ENCODE results near the gene AKR1A1.

DNA sequence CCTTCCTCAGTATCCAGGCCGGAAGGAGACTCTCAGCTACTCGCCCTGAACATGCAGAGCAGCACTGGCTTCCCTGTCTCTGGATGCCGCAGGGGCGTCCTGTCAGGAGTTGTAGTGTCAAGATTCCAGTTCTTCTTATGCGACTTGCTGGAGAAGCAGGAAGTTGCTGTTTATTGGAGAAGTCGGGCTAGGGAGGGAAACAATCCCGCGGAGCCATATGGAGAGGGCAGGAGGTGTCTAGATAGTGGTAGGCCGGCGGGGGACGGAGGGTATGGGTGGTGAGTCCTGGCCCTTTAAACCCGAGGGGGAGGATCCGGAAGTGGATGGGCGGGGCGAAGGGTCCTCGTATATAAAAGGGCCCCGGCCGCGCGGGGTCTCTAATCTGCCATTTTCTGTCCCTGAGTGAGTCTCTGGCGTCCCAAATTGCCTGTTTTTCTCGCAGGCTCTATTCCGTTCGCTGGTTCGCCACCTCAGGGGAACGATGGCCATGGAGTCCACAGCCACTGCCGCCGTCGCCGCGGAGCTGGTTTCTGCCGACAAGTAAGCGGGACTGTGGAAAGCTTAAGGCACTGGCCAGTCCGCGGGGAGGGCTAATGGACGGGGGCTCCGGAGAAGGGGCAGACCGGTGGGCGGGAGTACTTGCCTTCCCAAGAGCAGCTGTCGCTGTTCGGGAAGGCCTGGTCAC lies 33.2 kb downstream of the AKR1A1 start, which contains the start of gene NASP:
- TF ChIP-seq, protein P1, sequence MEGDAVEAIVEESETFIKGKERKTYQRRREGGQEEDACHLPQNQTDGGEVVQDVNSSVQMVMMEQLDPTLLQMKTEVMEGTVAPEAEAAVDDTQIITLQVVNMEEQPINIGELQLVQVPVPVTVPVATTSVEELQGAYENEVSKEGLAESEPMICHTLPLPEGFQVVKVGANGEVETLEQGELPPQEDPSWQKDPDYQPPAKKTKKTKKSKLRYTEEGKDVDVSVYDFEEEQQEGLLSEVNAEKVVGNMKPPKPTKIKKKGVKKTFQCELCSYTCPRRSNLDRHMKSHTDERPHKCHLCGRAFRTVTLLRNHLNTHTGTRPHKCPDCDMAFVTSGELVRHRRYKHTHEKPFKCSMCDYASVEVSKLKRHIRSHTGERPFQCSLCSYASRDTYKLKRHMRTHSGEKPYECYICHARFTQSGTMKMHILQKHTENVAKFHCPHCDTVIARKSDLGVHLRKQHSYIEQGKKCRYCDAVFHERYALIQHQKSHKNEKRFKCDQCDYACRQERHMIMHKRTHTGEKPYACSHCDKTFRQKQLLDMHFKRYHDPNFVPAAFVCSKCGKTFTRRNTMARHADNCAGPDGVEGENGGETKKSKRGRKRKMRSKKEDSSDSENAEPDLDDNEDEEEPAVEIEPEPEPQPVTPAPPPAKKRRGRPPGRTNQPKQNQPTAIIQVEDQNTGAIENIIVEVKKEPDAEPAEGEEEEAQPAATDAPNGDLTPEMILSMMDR (IDR thresholded peaks at IDR 0.05) = no peak
- peak; percentile 99 for TF ChIP-seq POLR2AphosphoS5 (IDR thresholded peaks at IDR 0.05; ENCODE audit: low read depth, low read length)
- peak; percentile 56; the same call in 1 of the 2 replicates for TF ChIP-seq TCF7L2 (IDR thresholded peaks at IDR 0.05; ENCODE audit: low read depth, low read length)
- TF ChIP-seq, protein P2, sequence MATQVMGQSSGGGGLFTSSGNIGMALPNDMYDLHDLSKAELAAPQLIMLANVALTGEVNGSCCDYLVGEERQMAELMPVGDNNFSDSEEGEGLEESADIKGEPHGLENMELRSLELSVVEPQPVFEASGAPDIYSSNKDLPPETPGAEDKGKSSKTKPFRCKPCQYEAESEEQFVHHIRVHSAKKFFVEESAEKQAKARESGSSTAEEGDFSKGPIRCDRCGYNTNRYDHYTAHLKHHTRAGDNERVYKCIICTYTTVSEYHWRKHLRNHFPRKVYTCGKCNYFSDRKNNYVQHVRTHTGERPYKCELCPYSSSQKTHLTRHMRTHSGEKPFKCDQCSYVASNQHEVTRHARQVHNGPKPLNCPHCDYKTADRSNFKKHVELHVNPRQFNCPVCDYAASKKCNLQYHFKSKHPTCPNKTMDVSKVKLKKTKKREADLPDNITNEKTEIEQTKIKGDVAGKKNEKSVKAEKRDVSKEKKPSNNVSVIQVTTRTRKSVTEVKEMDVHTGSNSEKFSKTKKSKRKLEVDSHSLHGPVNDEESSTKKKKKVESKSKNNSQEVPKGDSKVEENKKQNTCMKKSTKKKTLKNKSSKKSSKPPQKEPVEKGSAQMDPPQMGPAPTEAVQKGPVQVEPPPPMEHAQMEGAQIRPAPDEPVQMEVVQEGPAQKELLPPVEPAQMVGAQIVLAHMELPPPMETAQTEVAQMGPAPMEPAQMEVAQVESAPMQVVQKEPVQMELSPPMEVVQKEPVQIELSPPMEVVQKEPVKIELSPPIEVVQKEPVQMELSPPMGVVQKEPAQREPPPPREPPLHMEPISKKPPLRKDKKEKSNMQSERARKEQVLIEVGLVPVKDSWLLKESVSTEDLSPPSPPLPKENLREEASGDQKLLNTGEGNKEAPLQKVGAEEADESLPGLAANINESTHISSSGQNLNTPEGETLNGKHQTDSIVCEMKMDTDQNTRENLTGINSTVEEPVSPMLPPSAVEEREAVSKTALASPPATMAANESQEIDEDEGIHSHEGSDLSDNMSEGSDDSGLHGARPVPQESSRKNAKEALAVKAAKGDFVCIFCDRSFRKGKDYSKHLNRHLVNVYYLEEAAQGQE (IDR thresholded peaks at IDR 0.05; ENCODE audit: insufficient read depth in 1 of 2, low read depth in 2 of 2, low read length in 1 of 2) = no peak

All from Panc1 (cell line).